Measurements from ENCODE around the gene CDHR3. TPM values are rescaled to one million over a fixed set of nuclear protein-coding genes. Genes with fewer than 3 reads are reported as not detected.
A peak's percentile ranks its signal among the peaks of the same experiment; 100 is the strongest.

CDHR3 gene
- total RNA-seq, 1 experiment from 2014 or later = 19.1 TPM

DNA sequence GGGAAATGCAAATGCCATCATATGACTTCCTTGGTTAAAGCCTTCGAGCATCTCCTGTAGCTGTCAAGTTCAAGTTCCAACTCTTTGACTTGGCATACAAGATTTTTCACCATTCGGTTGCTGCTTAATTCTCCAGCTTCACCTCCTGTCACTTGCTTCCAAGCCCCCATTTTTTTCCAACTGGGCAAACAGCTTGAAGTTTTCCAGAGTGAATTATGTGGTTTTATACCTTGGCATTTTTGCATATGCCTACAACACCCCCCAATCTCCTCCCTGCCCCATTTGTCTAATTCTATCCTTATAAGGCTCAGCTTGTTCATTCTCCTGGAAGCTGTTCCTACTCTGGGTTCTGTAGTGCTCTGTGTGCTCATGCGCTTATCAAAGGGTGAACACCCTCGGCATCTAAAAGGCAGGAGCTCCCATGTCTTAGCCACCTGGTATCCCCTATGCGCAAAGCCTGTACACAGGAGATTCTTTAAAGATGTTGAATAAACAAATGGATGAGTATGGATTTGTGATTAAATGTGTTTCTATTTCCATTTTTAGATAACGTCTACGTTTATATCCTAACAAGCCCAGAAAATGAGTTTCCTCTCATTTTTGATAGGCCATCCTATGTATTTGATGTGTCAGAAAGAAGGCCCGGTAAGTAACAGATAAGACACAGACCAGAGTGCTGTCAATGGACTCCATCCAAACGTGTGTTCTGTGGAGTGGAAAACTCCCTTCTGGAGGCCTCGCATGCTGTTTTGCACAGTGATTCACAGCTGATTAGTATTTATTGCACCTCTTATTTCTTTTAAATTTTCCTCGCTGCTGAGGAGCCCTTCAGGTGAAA is 52.5 kb downstream of the CDHR3 start:
- Mint-ChIP-seq H3K9me3 (no peaks in the 10 kb centered on the region), H3K27ac (no peak overlapping the region), H3K27me3 (ENCODE audit: low read depth) (no peaks in the 10 kb centered on the region; the same call in 1 of the 2 replicates), H3K36me3 (no peaks in the 10 kb centered on the region), H3K4me3 (no peak overlapping the region), H3K4me1 (peaks cover 32% of the 10 kb centered on the region)
- CTCF ChIA-PET = interaction anchor here (0.6 to 3.7 kb wide), 5 partner anchors 14 to 81 kb away, joined by 3 to 22 read pairs (median 7); no protein-coding TSS in a partner anchor
- TF ChIP-seq, protein P1, sequence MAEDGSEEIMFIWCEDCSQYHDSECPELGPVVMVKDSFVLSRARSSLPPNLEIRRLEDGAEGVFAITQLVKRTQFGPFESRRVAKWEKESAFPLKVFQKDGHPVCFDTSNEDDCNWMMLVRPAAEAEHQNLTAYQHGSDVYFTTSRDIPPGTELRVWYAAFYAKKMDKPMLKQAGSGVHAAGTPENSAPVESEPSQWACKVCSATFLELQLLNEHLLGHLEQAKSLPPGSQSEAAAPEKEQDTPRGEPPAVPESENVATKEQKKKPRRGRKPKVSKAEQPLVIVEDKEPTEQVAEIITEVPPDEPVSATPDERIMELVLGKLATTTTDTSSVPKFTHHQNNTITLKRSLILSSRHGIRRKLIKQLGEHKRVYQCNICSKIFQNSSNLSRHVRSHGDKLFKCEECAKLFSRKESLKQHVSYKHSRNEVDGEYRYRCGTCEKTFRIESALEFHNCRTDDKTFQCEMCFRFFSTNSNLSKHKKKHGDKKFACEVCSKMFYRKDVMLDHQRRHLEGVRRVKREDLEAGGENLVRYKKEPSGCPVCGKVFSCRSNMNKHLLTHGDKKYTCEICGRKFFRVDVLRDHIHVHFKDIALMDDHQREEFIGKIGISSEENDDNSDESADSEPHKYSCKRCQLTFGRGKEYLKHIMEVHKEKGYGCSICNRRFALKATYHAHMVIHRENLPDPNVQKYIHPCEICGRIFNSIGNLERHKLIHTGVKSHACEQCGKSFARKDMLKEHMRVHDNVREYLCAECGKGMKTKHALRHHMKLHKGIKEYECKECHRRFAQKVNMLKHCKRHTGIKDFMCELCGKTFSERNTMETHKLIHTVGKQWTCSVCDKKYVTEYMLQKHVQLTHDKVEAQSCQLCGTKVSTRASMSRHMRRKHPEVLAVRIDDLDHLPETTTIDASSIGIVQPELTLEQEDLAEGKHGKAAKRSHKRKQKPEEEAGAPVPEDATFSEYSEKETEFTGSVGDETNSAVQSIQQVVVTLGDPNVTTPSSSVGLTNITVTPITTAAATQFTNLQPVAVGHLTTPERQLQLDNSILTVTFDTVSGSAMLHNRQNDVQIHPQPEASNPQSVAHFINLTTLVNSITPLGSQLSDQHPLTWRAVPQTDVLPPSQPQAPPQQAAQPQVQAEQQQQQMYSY (CRISPR knock-in tag; IDR thresholded peaks at IDR 0.05) = no peak
- TF ChIP-seq ZNF263 (CRISPR knock-in tag; IDR thresholded peaks at IDR 0.05; ENCODE audit: low read depth) (no peak), ZNF317 (CRISPR knock-in tag; IDR thresholded peaks at IDR 0.05; ENCODE audit: borderline replicate concordance, low read depth) (no peak)
- ATAC-seq (no peak), DNase-seq (ENCODE audit: low spot score) (no peak)
- POLR2A ChIA-PET = no interaction called here

DNA sequence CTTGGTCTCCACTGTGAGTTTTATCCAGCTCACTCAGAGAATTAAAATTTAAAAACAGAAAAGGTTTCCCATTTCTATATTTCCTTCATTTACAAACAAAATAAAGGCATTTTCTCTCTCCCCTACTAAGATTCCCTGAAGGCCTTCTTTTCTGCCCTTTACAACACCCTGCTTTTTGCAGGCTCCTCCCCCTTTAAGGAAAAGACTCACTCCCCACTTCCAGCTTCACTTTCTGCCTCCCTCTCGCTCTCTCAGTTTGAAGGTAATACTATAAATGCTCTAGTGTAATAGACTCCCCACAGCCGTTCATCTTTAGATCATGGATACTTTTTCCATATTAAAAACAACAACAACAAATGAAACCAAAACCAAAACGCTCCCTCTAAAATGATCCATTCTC is 53.3 kb downstream of the CDHR3 start:
- POLR2A ChIA-PET = no interaction called here

DNA sequence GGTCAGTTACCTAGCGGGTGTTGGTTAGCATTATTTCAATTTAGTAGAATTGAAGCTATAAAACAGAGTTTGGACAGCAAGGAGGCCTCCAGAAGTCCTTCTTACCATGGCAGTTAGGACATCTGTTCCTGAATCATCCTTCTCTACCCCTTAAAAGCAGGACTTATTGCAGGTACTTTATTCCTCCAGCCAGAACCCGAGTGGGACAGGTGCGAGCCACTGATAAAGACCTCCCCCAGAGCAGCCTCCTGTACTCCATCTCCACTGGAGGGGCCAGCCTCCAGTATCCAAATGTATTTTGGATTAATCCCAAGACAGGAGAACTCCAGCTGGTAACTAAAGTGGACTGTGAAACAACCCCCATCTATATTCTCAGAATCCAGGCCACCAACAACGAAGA is 54.6 kb downstream of the CDHR3 start:
- POLR2A ChIA-PET = no interaction called here
- Mint-ChIP-seq H3K4me3 (no peak overlapping the region), H3K9me3 (0 out of 2 replicates have a peak, but pooled peaks cover under 1% of the 10 kb centered on the region), H3K36me3 (no peaks in the 10 kb centered on the region; the same call in 1 of the 2 replicates), H3K27ac (no peak overlapping the region), H3K4me1 (peaks cover 50% of the 10 kb centered on the region), H3K27me3 (ENCODE audit: low read depth) (no peaks in the 10 kb centered on the region; the same call in none of the 2 replicates)
- CTCF ChIA-PET = interaction anchor here (0.6 to 2.2 kb wide), 4 partner anchors 8 to 361 kb away, joined by 3 to 7 read pairs (median 3); no protein-coding TSS in a partner anchor
- no peak for TF ChIP-seq SMAD3 (CRISPR knock-in tag; IDR thresholded peaks at IDR 0.05; ENCODE audit: borderline replicate concordance)
- TF ChIP-seq MXD4 (CRISPR knock-in tag; IDR thresholded peaks at IDR 0.05; ENCODE audit: borderline replicate concordance) = no peak
- TF ChIP-seq HMGA2 (CRISPR knock-in tag; IDR thresholded peaks at IDR 0.05) = no peak
- no peak for TF ChIP-seq SOX15 (CRISPR knock-in tag; IDR thresholded peaks at IDR 0.05)
- TF ChIP-seq FOXP1 (CRISPR knock-in tag; IDR thresholded peaks at IDR 0.05; ENCODE audit: borderline replicate concordance) = no peak
- no peak for DNase-seq (ENCODE audit: low spot score)
- ATAC-seq = no peak

More for the DNA sequence above, 53.3 kb downstream of the CDHR3 start:
- H3K27me3 Mint-ChIP-seq (ENCODE audit: low read depth) = no peaks in the 10 kb centered on the region; the same call in 1 of the 2 replicates
- CTCF ChIA-PET = interaction anchor here (2.2 to 3.7 kb wide), 3 partner anchors 14 to 82 kb away, joined by 7 to 22 read pairs (median 9); no protein-coding TSS in a partner anchor
- ATAC-seq (peak; percentile 31), DNase-seq (ENCODE audit: low spot score) (no peak)
- H3K9me3 Mint-ChIP-seq = no peaks in the 10 kb centered on the region
- TF ChIP-seq SMAD3 (CRISPR knock-in tag; IDR thresholded peaks at IDR 0.05; ENCODE audit: borderline replicate concordance) = no peak
- no peak for TF ChIP-seq CBFB (CRISPR knock-in tag; IDR thresholded peaks at IDR 0.05; ENCODE audit: low read depth)
- TF ChIP-seq TEAD1 (CRISPR knock-in tag; IDR thresholded peaks at IDR 0.05) = no peak
- no peak for TF ChIP-seq ZBTB43 (CRISPR knock-in tag; IDR thresholded peaks at IDR 0.05)
- TF ChIP-seq ATF6 (CRISPR knock-in tag; IDR thresholded peaks at IDR 0.05) = no peak
- H3K27ac Mint-ChIP-seq = peak overlapping the region; percentile 16; the same call in 1 of the 2 replicates
- peaks cover 38% of the 10 kb centered on the region for H3K4me1 Mint-ChIP-seq
- no peaks in the 10 kb centered on the region for H3K36me3 Mint-ChIP-seq
- no peak overlapping the region for H3K4me3 Mint-ChIP-seq
